Endodermal cell (in vitro differentiated cells): ENCODE measurements around the gene SPO11. TPM values are rescaled to one million over a fixed set of nuclear protein-coding genes. Genes with fewer than 3 reads are reported as not detected.

Source experiments
- DNase-seq: peaks from one replicate; pipeline ENCODE4 v3.0.0-alpha.2; 2017
- H3K27ac ChIP-seq: 2 replicates; pipeline ENCODE4 v1.5.1; 2013; ENCODE audit warnings: mild to moderate bottlenecking, low read depth, low read length, moderate library complexity
- H3K27me3 ChIP-seq: 2 replicates; pipeline ENCODE4 v1.6.1; 2013; ENCODE audit warnings: mild to moderate bottlenecking, low read length, moderate library complexity; ENCODE audit not compliant: insufficient read depth, control insufficient read depth, poor library complexity, severe bottlenecking
- H3K36me3 ChIP-seq: 2 replicates; pipeline ENCODE4 v1.7.0; 2013; ENCODE audit warnings: mild to moderate bottlenecking, low read length, moderate library complexity; ENCODE audit not compliant: control insufficient read depth, insufficient read depth
- H3K4me1 ChIP-seq: one replicate; pipeline ENCODE4 v1.7.0; 2013; ENCODE audit warnings: low read length; ENCODE audit not compliant: control insufficient read depth, insufficient read depth
- H3K4me3 ChIP-seq: 2 replicates; pipeline ENCODE4 v1.5.1; 2013; ENCODE audit warnings: mild to moderate bottlenecking, low read length, moderate library complexity
- H3K9ac ChIP-seq: 2 replicates; pipeline ENCODE4 v1.6.1; 2013; ENCODE audit warnings: mild to moderate bottlenecking, low read length, moderate library complexity; ENCODE audit not compliant: poor library complexity, severe bottlenecking; ENCODE audit errors: extremely low read depth
- H3K9me3 ChIP-seq: 2 replicates; pipeline ENCODE4 v1.6.1; 2013; ENCODE audit warnings: mild to moderate bottlenecking, low read length, moderate library complexity; ENCODE audit not compliant: control insufficient read depth
- H3K27ac Mint-ChIP-seq: 2 replicates; pipeline ENCODE4 v1.8.0; 2020; ENCODE audit warnings: mixed read lengths
- H3K27me3 Mint-ChIP-seq: 2 replicates; pipeline ENCODE4 v1.8.0; 2021; ENCODE audit warnings: mild to moderate bottlenecking, mixed read lengths; ENCODE audit not compliant: insufficient read depth
- H3K36me3 Mint-ChIP-seq: 2 replicates; pipeline ENCODE4 v1.8.0; 2020; ENCODE audit warnings: low read depth, mixed read lengths
- H3K4me1 Mint-ChIP-seq: 2 replicates; pipeline ENCODE4 v1.8.0; 2020; ENCODE audit warnings: mixed read lengths
- H3K4me3 Mint-ChIP-seq: 2 replicates; pipeline ENCODE4 v1.8.0; 2020; ENCODE audit warnings: mild to moderate bottlenecking, moderate library complexity, mixed read lengths
- H3K9me3 Mint-ChIP-seq: 2 replicates; pipeline ENCODE4 v1.8.0; 2020; ENCODE audit warnings: mild to moderate bottlenecking, mixed read lengths
- CTCF ChIP-seq: fragments of 200-600 bp; sonication (generic); conservative IDR thresholded peaks from 2 replicates; pipeline ENCODE4 v1.5.0; 2021; ENCODE audit warnings: antibody characterized with exemption, mild to moderate bottlenecking
- WGBS, 2 experiments: methylation state at CpG; one replicate each; pipeline versions ENCODE4 v1.1.5 to v1.1.7; 2013; ENCODE audit warnings: missing lambda C conversion rate in 2 of 2, mixed read lengths in 1 of 2; ENCODE audit not compliant: insufficient coverage in 1 of 2, insufficient read length in 1 of 2; 5-methylcytosine and 5-hydroxymethylcytosine counted together
- total RNA-seq, 2 donors: library from RNA; stranded (reverse); fragmentation: NEBNext Ultra II Directional in 1 of 2; extraction: Animal tissue kit (Norgen Biotek cat#: 25700) in 1 of 2; gene quantifications; 2 replicates in 1 of 2; 3 replicates in 1 of 2; pipeline ENCODE4 v1.2.1, GENCODE V29; 2021

The SPO11 gene
- total RNA-seq, 2 donors from 2014 or later: not detected

DNA sequence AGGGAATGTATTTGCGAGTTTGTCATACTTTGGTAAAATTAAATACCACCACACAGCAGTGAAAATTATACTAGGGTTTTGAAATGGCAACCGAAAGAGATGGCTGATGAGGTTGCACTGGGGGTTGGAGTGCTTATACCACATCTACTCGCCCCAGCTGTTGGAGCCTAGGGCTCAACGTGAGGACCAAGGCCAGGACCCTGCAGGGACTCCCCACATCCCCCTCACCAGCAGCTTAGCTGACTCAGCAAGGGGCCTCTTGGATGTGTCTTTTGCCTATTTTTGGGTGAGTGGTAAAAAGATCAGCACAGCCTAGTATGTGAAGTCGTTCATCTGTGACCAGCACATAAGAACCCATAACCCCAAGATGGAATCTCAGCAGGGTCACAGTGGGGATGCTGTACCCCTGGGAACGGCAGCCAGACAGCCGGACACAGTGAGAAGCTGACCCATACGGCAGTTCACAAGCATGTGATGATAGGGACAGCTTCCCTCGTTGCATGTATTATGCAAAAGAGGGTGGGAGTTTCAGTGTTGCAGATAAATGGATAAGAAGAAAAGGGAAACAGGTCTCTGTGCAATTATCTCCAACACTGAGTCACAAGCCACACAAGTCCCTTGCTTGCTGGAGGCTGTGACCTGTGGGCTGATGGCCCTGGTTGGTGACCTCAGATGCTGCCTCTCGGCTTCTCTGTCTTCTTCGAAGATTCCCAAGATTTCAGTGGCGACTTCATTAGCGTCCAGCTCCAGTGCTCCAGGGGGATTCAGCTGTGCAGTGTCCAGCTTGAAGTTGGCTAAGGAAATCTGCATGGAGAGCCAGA is 20.9 kb upstream of the SPO11 start:
- Histone ChIP-seq H3K27ac (no peak overlapping the region), H3K36me3 (no peaks in the 10 kb centered on the region), H3K9me3 (no peaks in the 10 kb centered on the region), H3K4me3 (no peak overlapping the region), H3K4me1 (no peaks in the 10 kb centered on the region), H3K9ac (no peak overlapping the region), H3K27me3 (peaks cover 5% of the 10 kb centered on the region)
- H3K36me3 Mint-ChIP-seq: no peaks in the 10 kb centered on the region
- H3K27ac Mint-ChIP-seq: no peak overlapping the region
- TF ChIP-seq CTCF: no peak
- WGBS, 2 experiments: 80 to 84% methylated on average over 8 to 12 of the region's 13 CpGs
- H3K27me3 Mint-ChIP-seq: peaks cover 7% of the 10 kb centered on the region
- H3K4me3 Mint-ChIP-seq: no peak overlapping the region
- no peaks in the 10 kb centered on the region for H3K4me1 Mint-ChIP-seq
- H3K9me3 Mint-ChIP-seq: no peaks in the 10 kb centered on the region
- DNase-seq: no peak

- Histone ChIP-seq H3K9me3 (no peaks in the 10 kb centered on the region), H3K4me1 (no peaks in the 10 kb centered on the region), H3K27ac (no peak overlapping the region), H3K4me3 (no peak overlapping the region), H3K36me3 (no peaks in the 10 kb centered on the region), H3K9ac (no peak overlapping the region), H3K27me3 (peaks cover 15% of the 10 kb centered on the region)
- H3K4me1 Mint-ChIP-seq: no peaks in the 10 kb centered on the region
- H3K9me3 Mint-ChIP-seq: no peaks in the 10 kb centered on the region
- 91 to 97% methylated on average over 7 to 9 of the region's 9 CpGs for WGBS, 2 experiments
- no peak overlapping the region for H3K4me3 Mint-ChIP-seq
- TF ChIP-seq CTCF: no peak
- H3K27me3 Mint-ChIP-seq: peaks cover 7% of the 10 kb centered on the region
- H3K36me3 Mint-ChIP-seq: no peaks in the 10 kb centered on the region
- peak; percentile 19 for DNase-seq
- no peak overlapping the region for H3K27ac Mint-ChIP-seq
Measured at GRCh38 chr20:57309544-57310115, 20.0 kb upstream of the SPO11 start.

DNA sequence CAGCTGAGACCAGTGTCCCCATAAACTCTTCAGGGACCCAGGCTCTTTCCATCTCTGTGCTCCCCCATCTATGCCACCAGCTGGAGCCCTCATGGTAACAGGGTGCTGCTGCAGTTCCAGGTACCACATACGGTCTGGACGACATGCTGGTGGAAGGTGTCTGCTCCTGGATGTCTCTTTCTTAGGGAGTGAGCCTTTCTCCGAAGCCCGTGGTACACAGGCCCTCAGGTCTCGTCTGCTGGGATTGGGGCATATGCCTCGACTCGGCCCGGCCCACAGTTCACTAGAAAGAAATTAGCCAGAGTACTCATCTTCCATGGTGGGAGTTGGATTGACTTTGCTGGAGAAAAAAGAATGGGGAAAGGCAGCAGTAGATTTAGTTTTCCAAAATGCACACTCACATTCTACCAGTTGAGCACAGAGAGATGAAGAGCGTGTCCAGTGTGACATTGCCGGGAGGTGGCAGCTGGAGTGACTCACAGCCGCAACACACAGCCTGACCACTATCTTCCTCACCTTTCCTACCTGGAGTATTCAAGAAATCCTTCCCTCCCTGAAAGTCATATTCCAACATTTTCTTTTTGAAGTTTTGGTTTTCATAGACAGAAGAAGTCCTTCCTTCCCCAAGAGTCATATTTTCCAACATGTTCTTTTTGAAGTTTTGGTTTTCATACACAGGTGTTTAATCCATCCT is 18.6 kb upstream of the SPO11 start:
- WGBS, 2 experiments: 90 to 94% methylated on average over 10 to 11 of the region's 11 CpGs
- Mint-ChIP-seq H3K9me3 (no peaks in the 10 kb centered on the region), H3K4me3 (no peak overlapping the region), H3K36me3 (no peaks in the 10 kb centered on the region), H3K27me3 (peaks cover 9% of the 10 kb centered on the region), H3K27ac (no peak overlapping the region), H3K4me1 (no peaks in the 10 kb centered on the region)
- Histone ChIP-seq H3K27ac (no peak overlapping the region), H3K27me3 (peaks cover 19% of the 10 kb centered on the region), H3K9me3 (no peaks in the 10 kb centered on the region), H3K4me3 (no peak overlapping the region), H3K9ac (no peak overlapping the region), H3K4me1 (no peaks in the 10 kb centered on the region), H3K36me3 (no peaks in the 10 kb centered on the region)
- TF ChIP-seq CTCF: no peak
- DNase-seq: peak; percentile 23
